A673 (cell line): ENCODE measurements around the gene RGS14.

Source experiments
- EZH2 ChIP-seq: fragments of 200-600 bp; sonication (generic); IDR thresholded peaks from 2 replicates; pipeline ENCODE4 v1.6.1; 2017; ENCODE audit warnings: borderline replicate concordance, low read depth, mild to moderate bottlenecking, mixed read lengths, antibody characterized with exemption, low read length; ENCODE audit not compliant: poor library complexity, severe bottlenecking
- TF ChIP-seq, protein P1 (sequence below): fragments of 300-800, 200-600 bp; sonication (generic); conservative IDR thresholded peaks from 2 replicates; pipeline ENCODE4 v1.5.1; 2017; ENCODE audit warnings: low read depth, mild to moderate bottlenecking, antibody characterized with exemption, low read length, moderate library complexity, mixed read lengths

DNA sequence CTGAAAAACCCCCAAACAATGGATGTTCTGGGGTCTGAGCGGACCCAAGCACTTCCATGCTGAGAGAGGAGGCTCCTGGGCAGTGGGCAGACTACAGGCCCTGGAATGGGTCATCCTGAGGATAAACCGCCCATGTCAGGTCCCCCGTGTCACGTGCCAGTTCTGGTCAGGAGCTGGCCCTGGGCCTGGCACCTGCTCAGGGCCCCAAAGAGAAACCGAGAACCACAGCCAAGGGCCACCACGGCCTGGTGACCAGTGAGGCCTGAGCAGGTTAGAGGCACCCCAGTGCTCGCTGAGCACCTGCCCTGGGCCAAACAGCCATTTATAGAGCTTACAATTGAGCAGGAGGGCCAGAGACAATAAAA is 22.0 kb upstream of the RGS14 start:
- TF ChIP-seq, protein P1, sequence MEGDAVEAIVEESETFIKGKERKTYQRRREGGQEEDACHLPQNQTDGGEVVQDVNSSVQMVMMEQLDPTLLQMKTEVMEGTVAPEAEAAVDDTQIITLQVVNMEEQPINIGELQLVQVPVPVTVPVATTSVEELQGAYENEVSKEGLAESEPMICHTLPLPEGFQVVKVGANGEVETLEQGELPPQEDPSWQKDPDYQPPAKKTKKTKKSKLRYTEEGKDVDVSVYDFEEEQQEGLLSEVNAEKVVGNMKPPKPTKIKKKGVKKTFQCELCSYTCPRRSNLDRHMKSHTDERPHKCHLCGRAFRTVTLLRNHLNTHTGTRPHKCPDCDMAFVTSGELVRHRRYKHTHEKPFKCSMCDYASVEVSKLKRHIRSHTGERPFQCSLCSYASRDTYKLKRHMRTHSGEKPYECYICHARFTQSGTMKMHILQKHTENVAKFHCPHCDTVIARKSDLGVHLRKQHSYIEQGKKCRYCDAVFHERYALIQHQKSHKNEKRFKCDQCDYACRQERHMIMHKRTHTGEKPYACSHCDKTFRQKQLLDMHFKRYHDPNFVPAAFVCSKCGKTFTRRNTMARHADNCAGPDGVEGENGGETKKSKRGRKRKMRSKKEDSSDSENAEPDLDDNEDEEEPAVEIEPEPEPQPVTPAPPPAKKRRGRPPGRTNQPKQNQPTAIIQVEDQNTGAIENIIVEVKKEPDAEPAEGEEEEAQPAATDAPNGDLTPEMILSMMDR = no peak
- no peak for TF ChIP-seq EZH2
